HCT116 (cell line): ENCODE measurements around the gene SLC66A2. TPM values are rescaled to one million over a fixed set of nuclear protein-coding genes. Genes with fewer than 3 reads are reported as not detected.

Source experiments
- ATAC-seq: fragments of 200-7000 bp; cut with Tn5 transposase; 2 replicates; pipeline ENCODE4 v1.9.1; 2020; ENCODE audit warnings: mild to moderate bottlenecking, moderate library complexity
- BruUV-seq: library from RNA; stranded (reverse); fragments of 400-500 nt; replicated peaks from 2 replicates; lab custom pipeline; 2021; lab: Mats Ljungman, UMichigan
- CTCF ChIA-PET: fragments of 300-600 bp; sonication (Branson Sonifier 250); formaldehyde crosslinking; loops from one replicate; lab custom pipeline; 2021; ENCODE audit warnings: antibody characterized with exemption; lab: Charles Lee
- POLR2A ChIA-PET: fragments of 300-600, 350-600 bp; sonication (Branson Sonifier 250); formaldehyde crosslinking; loops from one replicate; lab custom pipeline; 2021; ENCODE audit warnings: antibody characterized with exemption; lab: Charles Lee
- RAD21 ChIA-PET, 2 experiments: fragments of 300-600 bp; sonication (Branson Sonifier 250); formaldehyde crosslinking; loops; one replicate each; lab custom pipeline; 2023; ENCODE audit warnings: low total read pairs in 2 of 2; ENCODE audit not compliant: uncharacterized antibody in 2 of 2, unreplicated experiment in 2 of 2, low non-redundant PET in 1 of 2; lab: Charles Lee
- DNase-seq: peaks from one replicate; pipeline ENCODE4 v3.0.0-alpha.2; 2010; ENCODE audit warnings: low read depth, low spot score
- H2AFZ ChIP-seq: fragments of 200-600 bp; shearing (Covaris generic), sonication (generic); 2 replicates; pipeline ENCODE4 v1.6.1; 2017; ENCODE audit warnings: low read depth, mixed run types, mixed read lengths, antibody characterized with exemption, low read length; ENCODE audit not compliant: poor library complexity, severe bottlenecking
- H3K27ac ChIP-seq: 2 replicates; pipeline ENCODE4 v1.5.1; 2012; ENCODE audit warnings: low read depth, low read length
- H3K27me3 ChIP-seq: fragments of 200-600 bp; sonication (generic); 2 replicates; pipeline ENCODE4 v1.6.1; 2016; ENCODE audit warnings: mixed run types, low read length, mixed read lengths; ENCODE audit not compliant: insufficient read depth
- H3K36me3 ChIP-seq, 2 experiments: fragments of 200-500 bp in 1 of 2; fragments of 200-600 bp in 1 of 2; sonication (Bioruptor generic) in 1 of 2; sonication (generic) in 1 of 2; 2 replicates each; pipeline versions ENCODE4 v1.5.1 to v1.6.1; 2014 to 2016; ENCODE audit warnings: low read length in 2 of 2, inconsistent platforms in 1 of 2, mixed read lengths in 1 of 2, mixed run types in 1 of 2; ENCODE audit not compliant: insufficient read depth in 2 of 2, control insufficient read depth in 1 of 2
- H3K4me1 ChIP-seq, 2 experiments: fragments of 200-600 bp in 1 of 2; sonication (generic) in 1 of 2; 2 replicates each; pipeline versions ENCODE4 v1.5.1 to v1.6.1; 2012 to 2017; ENCODE audit warnings: low read length in 2 of 2, inconsistent platforms in 1 of 2, mild to moderate bottlenecking in 1 of 2, mixed read lengths in 1 of 2, mixed run types in 1 of 2, moderate library complexity in 1 of 2; ENCODE audit not compliant: insufficient read depth in 2 of 2, control insufficient read depth in 1 of 2
- H3K4me2 ChIP-seq: fragments of 200-600 bp; sonication (generic); 2 replicates; pipeline ENCODE4 v1.6.1; 2017; ENCODE audit warnings: mixed run types, low read length, mixed read lengths
- H3K4me3 ChIP-seq, 2 experiments: fragments of 200-600 bp in 1 of 2; sonication (generic) in 1 of 2; replicated peaks in 1 of 2; 2 replicates each; pipeline ENCODE4 v1.5.1; 2011 to 2016; ENCODE audit warnings: low read length in 2 of 2, control low read depth in 1 of 2, low read depth in 1 of 2, mild to moderate bottlenecking in 1 of 2, mixed read lengths in 1 of 2, mixed run types in 1 of 2
- H3K79me2 ChIP-seq: fragments of 200-600 bp; sonication (generic); 2 replicates; pipeline ENCODE4 v1.6.1; 2017; ENCODE audit warnings: mild to moderate bottlenecking, mixed run types, low read length, moderate library complexity, mixed read lengths; ENCODE audit not compliant: insufficient read depth
- H3K9ac ChIP-seq: fragments of 200-600 bp; sonication (generic); 2 replicates; pipeline ENCODE4 v1.6.1; 2016; ENCODE audit warnings: low read length, mixed read lengths
- H3K9me2 ChIP-seq: fragments of 200-600 bp; sonication (generic), shearing (Covaris generic); 2 replicates; pipeline ENCODE4 v1.6.1; 2017; ENCODE audit warnings: mixed run types, mild to moderate bottlenecking, moderate library complexity; ENCODE audit not compliant: insufficient read depth
- H3K9me3 ChIP-seq, 2 experiments: fragments of 200-500 bp in 1 of 2; fragments of 200-600 bp in 1 of 2; sonication (Bioruptor generic) in 1 of 2; sonication (generic) in 1 of 2; 2 replicates each; pipeline ENCODE4 v1.6.1; 2014 to 2017; ENCODE audit warnings: low read length in 2 of 2, mixed read lengths in 2 of 2, inconsistent platforms in 1 of 2, low read depth in 1 of 2, mild to moderate bottlenecking in 1 of 2, mixed run types in 1 of 2, moderate library complexity in 1 of 2; ENCODE audit not compliant: control insufficient read depth in 1 of 2, insufficient read depth in 1 of 2
- H4K20me1 ChIP-seq: fragments of 200-600 bp; sonication (generic), shearing (Covaris generic); 2 replicates; pipeline ENCODE4 v1.6.1; 2017; ENCODE audit warnings: mixed run types, mild to moderate bottlenecking, moderate library complexity; ENCODE audit not compliant: insufficient read depth
- CBX3 ChIP-seq: IDR thresholded peaks from 2 replicates; pipeline ENCODE4 v1.6.1; 2012; ENCODE audit warnings: low read depth
- CEBPB ChIP-seq: IDR thresholded peaks from 2 replicates; pipeline ENCODE4 v1.6.1; 2012; ENCODE audit warnings: low read depth
- EGR1 ChIP-seq: IDR thresholded peaks from 2 replicates; pipeline ENCODE4 v1.6.1; 2012; ENCODE audit warnings: low read depth
- ELF1 ChIP-seq: IDR thresholded peaks from 2 replicates; pipeline ENCODE4 v1.6.1; 2012; ENCODE audit warnings: low read depth, borderline replicate concordance
- EZH2phosphoT487 ChIP-seq: fragments of 200-600 bp; IDR thresholded peaks from 2 replicates; pipeline ENCODE4 v1.6.1; 2018; ENCODE audit warnings: antibody characterized with exemption, borderline replicate concordance
- FOSL1 ChIP-seq: IDR thresholded peaks from 2 replicates; pipeline ENCODE4 v1.6.1; 2012; ENCODE audit warnings: low read depth
- JUND ChIP-seq: IDR thresholded peaks from 2 replicates; pipeline ENCODE4 v1.6.1; 2012
- POLR2A ChIP-seq: IDR thresholded peaks from 2 replicates; pipeline ENCODE4 v1.7.0; 2011; ENCODE audit warnings: borderline replicate concordance; ENCODE audit not compliant: insufficient read depth, insufficient read length; ENCODE audit errors: extremely low read depth
- POLR2AphosphoS5 ChIP-seq: IDR thresholded peaks from 2 replicates; pipeline ENCODE4 v1.6.1; 2011; ENCODE audit warnings: mild to moderate bottlenecking, low read depth, low read length, moderate library complexity
- SIN3A ChIP-seq: IDR thresholded peaks from 2 replicates; pipeline ENCODE4 v1.6.1; 2012; ENCODE audit warnings: low read depth
- SP1 ChIP-seq: IDR thresholded peaks from 2 replicates; pipeline ENCODE4 v1.6.1; 2012; ENCODE audit warnings: low read depth
- ZFX ChIP-seq: fragments of 450-650 bp; IDR thresholded peaks from 2 replicates; pipeline ENCODE4 v1.6.1; 2017
- ZNF274 ChIP-seq: fragments of 200-500 bp; sonication (Bioruptor generic); IDR thresholded peaks from 2 replicates; pipeline ENCODE4 v1.6.1; 2014; ENCODE audit warnings: mild to moderate bottlenecking, low read depth, low read length, inconsistent platforms
- intact Hi-C: fragments of 100-400 bp; cut with micrococcal nuclease; formaldehyde crosslinking; loops from 2 replicates; pipeline ENCODE4 v1.10.0; 2022
- total RNA-seq: library from RNA; stranded (reverse); gene quantifications from one replicate; pipeline ENCODE4 v1.2.1, GENCODE V29; 2021; ENCODE audit not compliant: unreplicated experiment
- TF ChIP-seq, protein P1 (sequence below): IDR thresholded peaks from 2 replicates; pipeline ENCODE4 v1.6.1; 2012
- TF ChIP-seq, protein P2 (sequence below), 3 experiments: fragments of 200-600 bp in 1 of 3; sonication (generic) in 1 of 3; IDR thresholded peaks in 2 of 3; conservative IDR thresholded peaks in 1 of 3; 2 replicates each; pipeline ENCODE4 v1.5.1; 2012 to 2017; ENCODE audit warnings: low read depth in 2 of 3, low read length in 2 of 3, antibody characterized with exemption in 1 of 3, borderline replicate concordance in 1 of 3, control low read depth in 1 of 3, mild to moderate bottlenecking in 1 of 3, mixed read lengths in 1 of 3, mixed run types in 1 of 3, moderate library complexity in 1 of 3; ENCODE audit not compliant: insufficient read depth in 1 of 3
- TF ChIP-seq, protein P3 (sequence below): IDR thresholded peaks from 2 replicates; pipeline ENCODE4 v1.6.1; 2012

SLC66A2 gene
- total RNA-seq, 1 experiment from 2014 or later = 44.9 TPM

DNA sequence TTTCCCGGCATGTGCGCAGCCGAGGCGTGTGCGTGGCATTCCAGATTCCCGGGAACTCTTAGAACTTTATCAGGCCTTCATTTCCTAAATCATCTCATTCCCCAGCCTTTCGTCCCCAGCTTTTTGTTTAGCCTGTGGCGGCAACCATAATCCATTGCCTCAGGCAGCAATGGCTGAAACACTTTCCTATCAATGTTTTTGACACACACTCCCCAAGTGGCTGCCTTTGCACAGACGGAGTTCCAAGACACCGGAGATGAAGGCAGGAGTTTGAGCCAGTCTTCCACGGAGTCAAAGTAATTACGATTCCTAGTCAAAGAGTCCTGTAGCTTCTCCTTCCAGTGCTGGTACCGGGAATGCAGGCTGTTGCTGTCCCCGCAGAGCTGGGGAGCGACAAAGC, 88.9 kb downstream of the SLC66A2 start:
- H3K4me1 ChIP-seq = no peaks in the 10 kb centered on the region
- ATAC-seq (no peak), DNase-seq (no peak)
- H3K4me2 ChIP-seq = no peak overlapping the region
- no TSS peak for BruUV-seq
- H4K20me1 ChIP-seq = no peaks in the 10 kb centered on the region
- no peaks in the 10 kb centered on the region for H3K79me2 ChIP-seq
- H3K4me3 ChIP-seq = no peak overlapping the region
- CTCF ChIA-PET = no interaction called here
- TF ChIP-seq JUND (no peak), EZH2phosphoT487 (no peak), POLR2A (no peak), SP1 (no peak), ZNF274 (no peak), SIN3A (no peak), ELF1 (no peak), FOSL1 (no peak)
- TF ChIP-seq, protein P1, sequence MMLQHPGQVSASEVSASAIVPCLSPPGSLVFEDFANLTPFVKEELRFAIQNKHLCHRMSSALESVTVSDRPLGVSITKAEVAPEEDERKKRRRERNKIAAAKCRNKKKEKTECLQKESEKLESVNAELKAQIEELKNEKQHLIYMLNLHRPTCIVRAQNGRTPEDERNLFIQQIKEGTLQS = no peak
- TF ChIP-seq, protein P2, sequence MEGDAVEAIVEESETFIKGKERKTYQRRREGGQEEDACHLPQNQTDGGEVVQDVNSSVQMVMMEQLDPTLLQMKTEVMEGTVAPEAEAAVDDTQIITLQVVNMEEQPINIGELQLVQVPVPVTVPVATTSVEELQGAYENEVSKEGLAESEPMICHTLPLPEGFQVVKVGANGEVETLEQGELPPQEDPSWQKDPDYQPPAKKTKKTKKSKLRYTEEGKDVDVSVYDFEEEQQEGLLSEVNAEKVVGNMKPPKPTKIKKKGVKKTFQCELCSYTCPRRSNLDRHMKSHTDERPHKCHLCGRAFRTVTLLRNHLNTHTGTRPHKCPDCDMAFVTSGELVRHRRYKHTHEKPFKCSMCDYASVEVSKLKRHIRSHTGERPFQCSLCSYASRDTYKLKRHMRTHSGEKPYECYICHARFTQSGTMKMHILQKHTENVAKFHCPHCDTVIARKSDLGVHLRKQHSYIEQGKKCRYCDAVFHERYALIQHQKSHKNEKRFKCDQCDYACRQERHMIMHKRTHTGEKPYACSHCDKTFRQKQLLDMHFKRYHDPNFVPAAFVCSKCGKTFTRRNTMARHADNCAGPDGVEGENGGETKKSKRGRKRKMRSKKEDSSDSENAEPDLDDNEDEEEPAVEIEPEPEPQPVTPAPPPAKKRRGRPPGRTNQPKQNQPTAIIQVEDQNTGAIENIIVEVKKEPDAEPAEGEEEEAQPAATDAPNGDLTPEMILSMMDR (IDR thresholded peaks at IDR 0.05 in 2 of 3, conservative IDR thresholded peaks at IDR 0.05 in 1 of 3; ENCODE audit: borderline replicate concordance in 1 of 3, insufficient read depth in 1 of 3, low read depth in 2 of 3, low read length in 2 of 3) = no peak
- no peak overlapping the region for H2AFZ ChIP-seq
- no peaks in the 10 kb centered on the region for H3K9me3 ChIP-seq
- H3K9me2 ChIP-seq = no peaks in the 10 kb centered on the region
- RAD21 ChIA-PET = no interaction called here
- POLR2A ChIA-PET = no interaction called here
- no peak overlapping the region for H3K27ac ChIP-seq
- H3K9ac ChIP-seq = no peak overlapping the region
- H3K36me3 ChIP-seq = no peaks in the 10 kb centered on the region
- H3K27me3 ChIP-seq = 0 out of 2 replicates have a peak, but pooled peaks cover 8% of the 10 kb centered on the region
- intact Hi-C loops = no loop called here

DNA sequence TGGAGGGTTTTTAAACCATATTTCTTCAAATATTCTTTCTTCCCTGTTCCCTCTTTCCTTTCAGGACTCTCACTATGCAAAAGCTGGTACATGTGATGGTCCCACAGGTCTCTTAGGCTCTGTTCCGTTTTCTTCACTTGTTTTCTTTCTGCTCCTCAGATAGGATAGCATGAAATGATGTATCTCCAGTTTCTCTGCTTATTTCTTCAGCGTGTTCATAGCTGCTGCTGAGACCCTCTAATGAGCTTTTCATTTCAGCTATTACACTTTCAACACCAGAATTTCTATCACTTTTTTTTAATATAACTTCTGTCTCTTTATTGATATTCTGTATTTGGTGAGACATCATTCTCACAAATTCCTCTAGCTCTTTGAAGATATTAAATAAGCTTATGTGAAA, 89.8 kb downstream of the SLC66A2 start:
- no TSS peak for BruUV-seq
- DNase-seq = no peak
- Histone ChIP-seq H3K27ac (no peak overlapping the region), H3K9ac (no peak overlapping the region), H4K20me1 (no peaks in the 10 kb centered on the region), H3K9me2 (no peaks in the 10 kb centered on the region), H3K4me1 (no peaks in the 10 kb centered on the region), H3K4me2 (no peak overlapping the region), H3K27me3 (0 out of 2 replicates have a peak, but pooled peaks cover 8% of the 10 kb centered on the region), H3K79me2 (no peaks in the 10 kb centered on the region), H3K4me3 (no peak overlapping the region), H2AFZ (no peak overlapping the region), H3K9me3 (no peaks in the 10 kb centered on the region), H3K36me3 (no peaks in the 10 kb centered on the region)
- ATAC-seq = no peak
- CTCF ChIA-PET = no interaction called here
- intact Hi-C loops = no loop called here
- TF ChIP-seq, protein P1 = no peak
- TF ChIP-seq SP1 = no peak
- TF ChIP-seq POLR2AphosphoS5 = no peak
- TF ChIP-seq, protein P3, sequence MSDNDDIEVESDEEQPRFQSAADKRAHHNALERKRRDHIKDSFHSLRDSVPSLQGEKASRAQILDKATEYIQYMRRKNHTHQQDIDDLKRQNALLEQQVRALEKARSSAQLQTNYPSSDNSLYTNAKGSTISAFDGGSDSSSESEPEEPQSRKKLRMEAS = no peak
- TF ChIP-seq EZH2phosphoT487 = no peak
- TF ChIP-seq CBX3 = no peak
- no peak for TF ChIP-seq EGR1
- no peak for TF ChIP-seq ZFX
- TF ChIP-seq CEBPB = no peak
- TF ChIP-seq ZNF274 = no peak
- no peak for TF ChIP-seq FOSL1
- POLR2A ChIA-PET = no interaction called here
- RAD21 ChIA-PET = no interaction called here
